ENCODE data around the gene TMEM72.

The TMEM72 gene

DNA sequence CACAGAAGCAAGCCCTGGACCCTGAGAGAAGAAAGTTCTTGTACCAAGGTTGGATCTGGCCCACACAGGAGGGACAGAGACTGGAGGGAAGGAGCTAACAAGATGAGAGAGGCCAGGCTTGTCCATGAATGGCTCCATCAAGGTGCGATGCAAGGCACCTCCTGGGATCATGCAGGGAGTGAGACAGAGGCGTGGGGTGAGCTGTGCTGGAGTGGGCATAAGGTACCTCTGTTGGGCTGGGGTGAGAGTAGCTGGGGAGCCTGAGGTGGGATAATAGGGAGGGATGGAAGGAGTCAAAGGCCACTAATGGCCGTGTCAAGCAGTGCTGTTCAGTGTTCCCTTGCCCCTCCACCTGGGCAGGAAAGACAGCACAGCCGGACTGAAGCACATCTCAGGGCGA is 9.9 kb downstream of the TMEM72 start:
- no peak for DNase-seq

DNA sequence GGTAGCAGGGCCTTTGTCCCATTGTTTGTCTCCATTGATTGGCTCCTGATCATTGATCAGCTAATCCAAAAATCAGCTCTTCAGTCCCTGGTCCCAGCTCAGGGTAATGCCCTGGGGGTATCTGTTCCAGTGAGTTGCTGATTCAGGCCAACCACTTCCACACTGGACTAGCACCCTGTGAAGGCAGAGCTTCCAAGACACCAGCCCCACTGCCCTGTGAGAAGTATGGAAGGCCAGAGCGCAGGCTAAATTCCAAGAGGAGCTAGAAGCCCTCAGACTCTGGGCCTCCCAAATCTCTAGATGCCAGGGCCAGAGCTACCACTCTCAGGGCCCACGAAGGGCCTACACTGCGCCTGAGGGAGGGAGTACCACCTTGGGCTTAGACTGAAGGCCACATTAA is 10.4 kb downstream of the TMEM72 start:
- no peak for DNase-seq

- no peak for DNase-seq
Measured at GRCh38 chr10:44922021-44922420, 10.9 kb downstream of the TMEM72 start.

- no peak for DNase-seq
Measured at GRCh38 chr10:44922796-44923545, 11.8 kb downstream of the TMEM72 start.

GRCh38 chr10:44923611-44924010 is 12.5 kb downstream of the TMEM72 start:
- no peak for DNase-seq

- no peak for DNase-seq
Measured at GRCh38 chr10:44924261-44925040, 13.3 kb downstream of the TMEM72 start.

- no peak for DNase-seq
Measured at GRCh38 chr10:44925224-44925623, 14.1 kb downstream of the TMEM72 start.

- no peak for DNase-seq
Measured at GRCh38 chr10:44925811-44926750, 14.9 kb downstream of the TMEM72 start.

DNA sequence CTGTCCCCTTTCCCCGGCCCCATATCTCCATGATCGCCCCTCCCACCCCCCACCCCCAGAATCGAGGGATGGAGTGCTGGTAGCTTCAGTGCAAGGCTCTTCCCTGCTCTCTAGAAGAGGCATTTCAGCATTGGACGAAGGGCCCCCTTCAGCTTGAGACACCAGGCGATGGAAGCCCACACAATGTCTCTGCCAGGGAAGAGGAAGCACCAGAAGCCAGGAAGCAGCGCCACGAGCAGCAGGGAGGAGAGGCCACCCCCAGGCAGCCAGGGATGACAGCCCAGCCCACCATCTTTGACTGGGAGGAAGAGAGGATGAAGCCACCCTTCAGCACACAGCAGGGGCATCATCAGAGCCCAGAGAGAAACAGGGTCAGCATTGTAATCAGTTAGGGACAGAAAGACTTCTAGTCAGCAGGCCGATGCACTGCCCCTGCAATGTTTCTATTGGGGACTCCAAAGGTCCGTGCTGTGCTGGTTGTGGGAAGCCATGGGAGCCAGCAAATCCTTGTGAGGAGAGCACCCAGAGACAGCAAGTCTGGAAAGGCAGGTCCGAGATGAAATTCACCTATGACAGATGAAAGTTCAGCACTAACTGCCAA is 15.7 kb downstream of the TMEM72 start:
- DNase-seq = no peak

DNA sequence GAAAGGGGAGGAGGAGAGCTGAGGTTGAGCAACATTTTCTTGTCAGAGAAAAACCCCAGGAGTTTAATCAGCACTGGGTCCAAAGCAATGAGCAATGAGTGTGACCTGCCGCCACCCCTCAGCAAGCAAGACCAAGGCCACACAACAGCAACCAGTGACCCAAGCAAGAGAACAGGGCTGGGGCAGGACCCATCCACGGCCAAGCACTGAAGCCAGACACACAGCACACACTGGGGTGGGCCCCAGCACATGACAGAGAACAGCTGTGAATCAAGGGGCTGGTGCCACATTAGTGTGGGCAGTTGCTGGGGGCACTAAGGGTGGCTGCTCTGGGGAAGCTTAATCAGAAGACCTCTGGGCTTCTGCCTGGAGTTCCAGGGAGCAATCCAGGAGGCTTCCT is 16.2 kb downstream of the TMEM72 start:
- DNase-seq = no peak

DNA sequence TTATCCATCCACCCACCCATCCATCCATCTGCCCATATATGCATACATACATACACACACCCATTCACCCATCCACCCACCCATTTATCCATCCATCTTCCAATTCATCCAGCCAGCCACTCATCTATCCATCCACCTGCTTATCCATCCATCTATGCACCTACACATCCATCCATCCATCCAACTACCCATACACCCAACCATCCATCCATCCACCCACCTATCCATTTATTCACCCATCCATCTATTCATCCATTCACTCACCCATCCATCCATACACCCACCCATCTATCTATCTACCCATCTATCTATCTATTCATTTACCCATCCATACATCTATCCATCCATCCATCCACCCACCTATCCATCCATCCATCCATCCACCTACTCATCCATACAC is 17.3 kb downstream of the TMEM72 start:
- no peak for DNase-seq

DNA sequence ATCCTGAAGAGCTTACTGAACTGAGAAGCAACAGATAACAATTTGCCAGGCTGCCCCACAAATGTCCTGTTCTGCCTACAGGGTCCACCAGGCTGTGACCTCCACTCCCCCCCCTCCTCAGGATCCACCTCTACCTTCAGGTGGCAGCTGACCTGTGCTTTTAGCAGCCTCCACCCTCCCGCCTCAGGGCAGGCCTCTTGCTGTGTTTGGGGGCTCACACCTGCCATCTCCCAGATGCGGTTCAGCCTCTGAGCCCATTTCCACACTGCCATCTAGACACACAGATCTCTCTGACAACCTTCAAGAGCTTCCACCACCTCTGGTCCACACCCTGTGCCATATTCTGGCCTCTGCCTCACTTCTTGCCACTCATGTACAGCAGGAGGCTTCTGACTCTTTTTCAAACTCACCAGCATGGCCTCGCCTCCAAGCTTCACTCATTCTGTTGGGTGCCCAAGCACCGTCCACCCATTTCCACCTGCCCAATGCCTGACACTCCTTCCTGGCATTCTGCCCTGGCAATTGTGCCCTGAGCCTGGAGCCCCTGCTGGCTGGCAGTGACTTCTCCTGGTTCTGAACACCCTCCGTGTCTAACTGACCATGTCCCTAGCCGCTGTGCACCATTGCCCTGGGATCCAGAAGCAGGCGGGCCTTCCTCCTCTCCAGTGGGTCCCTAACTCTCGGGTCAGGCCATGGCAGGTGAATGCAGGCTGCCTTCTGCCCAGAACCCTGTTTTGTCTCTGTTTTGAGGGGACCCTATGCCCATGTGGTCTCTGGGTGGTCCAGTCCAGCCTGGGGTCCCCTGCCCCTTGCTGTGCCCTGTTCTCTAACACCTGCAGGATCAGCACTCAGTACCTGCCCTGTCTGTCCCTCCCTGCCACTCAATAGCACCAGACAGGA is 18.5 kb downstream of the TMEM72 start:
- no peak for DNase-seq

DNA sequence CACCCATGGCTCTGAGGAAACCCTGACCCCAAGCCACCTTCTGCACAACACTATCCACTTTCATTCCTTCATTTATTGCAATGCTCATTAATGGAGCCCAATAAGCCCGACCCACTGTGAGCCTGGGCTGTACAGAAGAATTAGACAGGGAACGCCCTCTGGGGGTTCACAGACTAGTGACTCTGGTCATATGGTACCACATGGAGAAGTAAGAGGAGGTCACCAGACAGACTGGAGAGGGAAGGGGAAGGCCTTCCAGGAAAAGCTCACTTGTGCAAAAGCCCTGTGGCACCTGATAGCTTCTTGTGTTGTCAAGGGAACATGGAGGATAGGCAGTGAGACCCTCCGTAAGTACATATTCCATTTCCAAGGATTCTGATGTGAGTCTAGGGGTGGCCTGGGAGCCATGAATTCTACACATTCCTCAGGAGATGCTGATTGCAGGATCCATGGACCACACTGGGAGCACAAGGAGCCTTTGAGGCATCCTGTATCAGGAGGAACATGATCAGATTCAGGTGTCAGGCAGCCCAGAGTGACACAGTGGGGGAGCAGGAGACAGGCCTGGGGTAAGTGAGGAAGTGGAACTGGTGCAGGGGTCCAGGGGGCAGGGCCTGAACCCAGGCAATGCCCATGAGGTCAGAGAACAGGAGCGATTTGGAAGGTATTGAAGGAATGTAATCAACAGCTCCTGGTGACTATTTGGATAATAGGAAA is 19.9 kb downstream of the TMEM72 start:
- DNase-seq = no peak

DNA sequence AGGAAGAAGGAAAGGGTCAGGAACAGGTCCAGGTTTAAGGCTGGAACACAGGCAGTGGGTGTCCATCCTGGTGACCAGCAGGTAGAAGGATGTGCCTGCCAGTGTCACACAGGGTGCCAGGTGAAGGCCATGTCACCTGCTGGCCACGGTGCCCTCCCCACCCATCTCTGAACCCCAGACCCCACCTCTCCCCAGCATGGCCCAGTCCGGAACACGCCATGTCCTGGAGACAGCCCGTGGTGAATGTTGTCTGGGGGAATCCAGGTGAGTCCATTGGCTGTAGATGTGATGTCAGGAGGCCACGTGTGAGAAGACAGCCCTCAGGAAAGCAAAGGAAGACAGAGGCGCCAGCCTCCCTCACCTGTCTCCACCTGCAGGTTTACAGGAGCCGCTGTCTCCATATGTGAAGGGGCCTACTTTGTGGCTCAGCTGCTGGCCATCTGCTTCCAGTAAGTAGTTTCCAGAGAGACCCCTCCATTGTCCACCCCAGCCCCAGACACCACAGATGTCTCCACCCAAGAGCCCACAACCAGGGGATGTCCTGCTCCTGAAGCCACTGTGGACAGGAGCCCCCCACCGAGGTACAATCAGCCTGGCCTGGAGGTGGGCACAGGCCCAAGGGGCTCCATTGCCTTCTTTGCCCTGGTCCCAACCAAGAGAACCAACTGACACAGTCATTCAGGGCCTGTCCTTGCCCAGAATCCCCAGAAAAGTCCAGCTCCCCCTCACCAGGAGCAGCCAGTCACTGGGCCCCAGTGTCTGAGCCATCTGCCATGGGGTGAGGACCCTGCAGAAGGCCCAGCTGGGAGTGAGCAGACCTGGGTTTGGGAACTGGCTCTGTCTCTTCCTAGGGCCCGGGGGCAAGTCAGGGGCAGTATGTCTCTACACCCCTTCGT is 20.7 kb downstream of the TMEM72 start:
- no peak for DNase-seq

DNA sequence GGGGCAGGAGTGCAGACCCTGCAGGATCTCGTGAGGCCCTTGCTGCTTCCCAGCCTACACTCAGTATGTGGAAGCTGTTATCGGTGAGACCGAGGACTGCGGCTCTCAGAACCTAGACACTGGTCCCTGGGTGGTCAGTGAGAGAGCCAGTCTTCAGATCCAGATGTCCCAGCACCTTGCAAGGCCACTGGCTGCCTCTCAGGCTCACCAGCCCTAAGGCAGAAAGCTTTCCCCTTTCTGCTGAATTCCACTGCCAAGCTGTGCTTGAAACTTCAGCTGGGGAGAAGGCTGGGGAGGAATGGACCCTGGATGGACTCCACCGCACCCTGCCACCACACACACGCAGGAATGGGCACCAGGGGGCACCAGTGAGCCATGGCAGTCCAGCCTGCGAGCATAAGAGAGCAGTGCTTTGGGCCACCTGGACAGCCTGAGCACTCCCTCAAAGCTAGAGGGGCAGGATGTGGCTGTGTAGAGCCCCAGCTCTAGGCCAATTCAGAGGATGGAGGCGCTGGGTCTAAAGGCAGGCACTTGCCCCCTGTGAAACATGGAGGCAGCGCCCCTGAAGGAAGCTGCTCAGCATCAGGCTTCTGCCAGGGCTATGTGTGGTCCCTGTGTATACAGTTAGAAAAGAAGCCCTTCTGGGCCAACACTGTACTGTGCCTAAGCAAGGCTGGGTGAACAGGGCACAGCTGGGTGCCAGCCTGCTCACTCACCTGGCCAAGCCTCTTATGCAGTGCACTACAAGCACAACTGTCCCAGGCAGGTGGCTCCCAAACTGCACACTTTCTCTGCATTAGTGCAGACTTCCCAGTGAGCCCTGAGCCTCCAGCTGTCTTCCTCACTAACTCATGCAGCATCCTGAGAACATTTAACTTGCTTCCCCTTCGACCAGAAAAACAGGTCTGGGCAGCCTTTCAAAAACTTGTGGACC is 21.6 kb downstream of the TMEM72 start:
- peak; percentile 70 to 87 for DNase-seq

GRCh38 chr10:44933451-44934321 is 22.5 kb downstream of the TMEM72 start:
- no peak for DNase-seq

DNA sequence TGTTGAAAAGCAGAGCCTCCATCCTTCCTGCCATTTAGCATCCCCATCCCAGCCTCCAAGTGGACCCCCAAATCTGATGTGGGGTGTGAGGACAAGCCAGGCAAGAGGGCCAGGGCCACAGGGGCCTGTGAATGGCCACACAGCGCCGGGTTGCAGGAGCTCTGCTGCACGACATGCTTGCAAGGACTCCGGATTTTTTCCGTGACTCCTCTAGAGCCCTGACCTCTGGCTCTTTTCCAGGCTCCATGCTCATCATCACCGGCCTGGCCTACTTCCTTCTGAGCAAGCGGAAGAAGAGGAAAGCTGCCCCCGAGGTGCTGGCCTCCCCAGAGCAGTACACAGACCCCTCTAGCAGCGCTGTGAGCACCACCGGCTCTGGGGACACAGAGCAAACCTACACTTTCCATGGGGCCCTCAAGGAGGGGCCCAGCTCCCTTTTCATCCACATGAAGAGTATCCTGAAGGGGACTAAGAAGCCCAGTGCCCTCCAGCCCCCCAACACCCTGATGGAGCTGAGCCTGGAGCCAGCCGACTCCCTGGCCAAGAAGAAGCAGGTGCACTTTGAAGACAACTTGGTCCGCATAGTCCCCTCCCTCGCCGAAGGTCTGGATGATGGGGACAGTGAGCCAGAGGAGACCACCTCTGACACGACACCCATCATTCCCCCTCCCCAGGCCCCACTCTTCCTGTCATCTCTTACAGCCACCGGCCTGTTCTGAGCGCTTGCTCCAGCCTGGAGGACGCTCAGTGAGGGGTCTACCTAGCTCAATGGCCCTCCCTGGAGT is 23.5 kb downstream of the TMEM72 start:
- no peak for DNase-seq

Measured in hippocampal formation (tissue), 2 donors.